ENCODE measurements around the gene CBFA2T2.
"Not testable (repeated sequence)": the region's sequence is repeated elsewhere in the genome, so short reads cannot be mapped to it uniquely, and the experiment has no call there.

Gene CBFA2T2

GRCh38 chr20:33488201-33488600 lies 1.7 kb upstream of the CBFA2T2 start:
- Histone ChIP-seq H3K36me3 (ENCODE audit: control insufficient read depth, insufficient read depth, low read length) (no peaks in the 10 kb centered on the region), H3K9me3 (ENCODE audit: control insufficient read depth, low read length) (no peaks in the 10 kb centered on the region), H3K27ac (ENCODE audit: insufficient read depth, low read length, poor library complexity, severe bottlenecking) (no peak overlapping the region), H3K27me3 (replicated peaks; ENCODE audit: control insufficient read depth, insufficient read depth, low read length, poor library complexity, severe bottlenecking) (no peaks in the 10 kb centered on the region), H3K4me1 (ENCODE audit: control insufficient read depth, insufficient read depth, low read length, poor library complexity, severe bottlenecking) (peaks cover 8% of the 10 kb centered on the region), H3K4me3 (ENCODE audit: insufficient read depth, low read depth, low read length, poor library complexity, severe bottlenecking) (no peak overlapping the region)
- DNase-seq: no peak

DNA sequence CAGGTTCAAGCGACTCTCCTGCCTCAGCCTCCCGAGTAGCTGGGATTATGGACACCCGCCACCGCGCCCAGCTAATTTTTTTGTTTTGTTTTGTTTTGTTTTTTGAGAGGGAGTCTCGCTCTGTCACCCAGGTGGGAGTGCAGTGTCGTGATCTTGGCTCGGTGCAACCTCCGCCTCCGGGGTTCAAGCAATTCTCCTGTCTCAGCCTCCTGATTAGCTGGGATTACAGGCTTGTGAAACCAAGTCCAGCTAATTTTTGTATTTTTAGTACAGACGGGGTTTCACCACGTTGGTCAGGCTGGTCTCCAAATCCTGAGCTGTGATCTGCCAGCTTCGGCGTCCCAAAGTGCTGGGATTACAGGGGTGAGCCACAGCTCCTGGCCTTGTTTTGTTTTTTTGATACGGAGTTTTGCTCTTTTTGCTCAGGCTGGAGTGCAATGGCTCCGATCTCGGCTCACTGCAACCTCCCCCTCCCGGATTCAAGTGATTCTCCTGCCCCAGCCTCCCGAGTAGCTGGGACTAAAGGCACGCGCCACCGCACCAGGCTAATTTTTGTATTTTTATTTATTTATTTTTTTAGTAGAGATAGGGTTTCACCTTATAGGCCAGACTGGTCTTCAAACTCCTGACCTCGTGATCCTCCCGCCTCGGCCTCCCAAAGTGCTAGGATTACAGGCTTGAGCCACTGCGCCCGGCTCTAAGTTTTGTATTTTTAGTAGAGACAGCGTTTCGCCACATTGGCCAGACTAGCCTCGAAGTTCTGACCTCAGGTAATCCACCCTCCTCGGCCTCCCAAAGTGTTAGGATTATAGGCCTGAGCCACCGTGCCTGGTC lies 1.0 kb upstream of the CBFA2T2 start:
- H3K27ac ChIP-seq (ENCODE audit: insufficient read depth, low read length, poor library complexity, severe bottlenecking): peak overlapping the region; percentile 88

DNA sequence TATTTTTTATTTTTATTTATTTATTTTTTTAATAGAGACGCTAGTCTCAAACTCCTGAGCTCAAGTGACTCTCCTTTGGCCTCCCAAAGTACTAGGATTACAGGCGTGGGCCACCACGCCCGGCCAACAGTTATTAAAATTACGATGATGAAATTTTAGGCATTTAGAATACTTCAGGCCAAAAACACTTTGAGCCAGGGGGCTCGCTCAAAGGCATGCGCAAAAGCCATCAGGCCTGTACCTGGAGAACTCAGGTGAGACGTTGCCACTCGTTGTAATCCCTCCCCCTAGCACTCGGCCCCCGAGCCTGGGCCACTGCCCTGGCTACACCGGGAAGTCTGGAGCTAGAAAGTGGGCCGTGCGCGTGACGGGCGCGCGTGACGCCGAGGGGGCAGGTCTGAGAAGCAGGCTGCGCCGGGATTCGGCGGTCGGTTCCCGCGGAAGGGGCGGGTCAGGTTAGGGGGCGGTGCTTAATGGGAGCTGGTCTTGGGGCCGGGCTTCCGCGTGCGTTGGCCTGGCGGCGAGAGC lies 337 bp upstream of the CBFA2T2 start:
- H3K27me3 ChIP-seq (replicated peaks; ENCODE audit: control insufficient read depth, insufficient read depth, low read length, poor library complexity, severe bottlenecking): no peaks in the 10 kb centered on the region
- no peaks in the 10 kb centered on the region for H3K36me3 ChIP-seq (ENCODE audit: control insufficient read depth, insufficient read depth, low read length)
- no peaks in the 10 kb centered on the region for H3K9me3 ChIP-seq (ENCODE audit: control insufficient read depth, low read length)
- DNase-seq: peak; percentile 98 to 99 (median 99)
- H3K4me1 ChIP-seq (ENCODE audit: control insufficient read depth, insufficient read depth, low read length, poor library complexity, severe bottlenecking): peaks cover 8% of the 10 kb centered on the region
- peak overlapping the region; percentile 88 for H3K27ac ChIP-seq (ENCODE audit: insufficient read depth, low read length, poor library complexity, severe bottlenecking)
- H3K4me3 ChIP-seq (ENCODE audit: insufficient read depth, low read depth, low read length, poor library complexity, severe bottlenecking): peak overlapping the region; percentile 60

More for the DNA sequence above, 1.0 kb upstream of the CBFA2T2 start:
- H3K9me3 ChIP-seq (ENCODE audit: control insufficient read depth, low read length); H3K36me3 ChIP-seq (ENCODE audit: control insufficient read depth, insufficient read depth, low read length); H3K27me3 ChIP-seq (replicated peaks; ENCODE audit: control insufficient read depth, insufficient read depth, low read length, poor library complexity, severe bottlenecking); H3K4me3 ChIP-seq (ENCODE audit: insufficient read depth, low read depth, low read length, poor library complexity, severe bottlenecking); DNase-seq; H3K4me1 ChIP-seq (ENCODE audit: control insufficient read depth, insufficient read depth, low read length, poor library complexity, severe bottlenecking): not testable (repeated sequence)

GRCh38 chr20:33490934-33491656 lies 1.2 kb downstream of the CBFA2T2 start:
- Histone ChIP-seq H3K27me3 (replicated peaks; ENCODE audit: control insufficient read depth, insufficient read depth, low read length, poor library complexity, severe bottlenecking) (no peaks in the 10 kb centered on the region), H3K4me3 (ENCODE audit: insufficient read depth, low read depth, low read length, poor library complexity, severe bottlenecking) (peak overlapping the region; percentile 81), H3K9me3 (ENCODE audit: control insufficient read depth, low read length) (no peaks in the 10 kb centered on the region), H3K36me3 (ENCODE audit: control insufficient read depth, insufficient read depth, low read length) (no peaks in the 10 kb centered on the region), H3K27ac (ENCODE audit: insufficient read depth, low read length, poor library complexity, severe bottlenecking) (peak overlapping the region; percentile 82), H3K4me1 (ENCODE audit: control insufficient read depth, insufficient read depth, low read length, poor library complexity, severe bottlenecking) (peaks cover 11% of the 10 kb centered on the region)
- no peak for DNase-seq

DNA sequence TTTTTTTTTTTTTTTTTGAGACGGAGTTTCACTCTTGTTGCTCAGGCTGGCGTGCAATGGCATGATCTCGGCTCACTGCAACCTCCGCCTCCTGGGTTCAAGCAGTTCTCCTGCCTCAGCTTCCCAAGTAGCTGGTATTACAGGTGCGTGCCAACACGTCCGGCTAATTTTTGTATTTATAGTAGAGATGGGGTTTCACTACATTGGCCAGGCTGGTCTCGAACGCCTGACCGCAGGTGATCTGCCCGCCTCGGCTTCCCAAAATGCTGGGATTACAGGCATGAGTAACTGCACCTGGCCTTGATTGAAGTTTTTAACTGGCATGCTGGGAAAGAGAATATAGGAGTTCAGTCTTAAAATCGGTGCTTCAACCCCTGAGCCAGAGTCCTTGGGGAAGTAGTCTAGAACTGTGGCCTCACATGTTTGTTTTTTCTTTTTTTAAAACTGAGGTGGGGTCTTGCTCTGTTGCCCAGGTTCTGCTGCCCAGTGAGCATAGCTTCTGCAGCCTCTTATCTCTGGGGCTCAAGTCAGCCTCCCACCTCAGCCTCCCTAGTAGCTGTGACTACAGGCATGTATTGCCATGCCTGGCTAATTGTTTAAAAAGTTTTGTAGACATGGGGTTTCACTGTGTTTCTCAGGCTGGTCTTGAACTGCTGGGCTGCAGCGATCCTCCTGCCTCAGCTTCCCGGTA lies 3.3 kb downstream of the CBFA2T2 start:
- H3K4me3 ChIP-seq (ENCODE audit: insufficient read depth, low read depth, low read length, poor library complexity, severe bottlenecking): no peak overlapping the region
- peaks cover 11% of the 10 kb centered on the region for H3K4me1 ChIP-seq (ENCODE audit: control insufficient read depth, insufficient read depth, low read length, poor library complexity, severe bottlenecking)
- H3K36me3 ChIP-seq (ENCODE audit: control insufficient read depth, insufficient read depth, low read length): no peaks in the 10 kb centered on the region
- H3K9me3 ChIP-seq (ENCODE audit: control insufficient read depth, low read length): no peaks in the 10 kb centered on the region
- DNase-seq: no peak
- H3K27ac ChIP-seq (ENCODE audit: insufficient read depth, low read length, poor library complexity, severe bottlenecking): no peak overlapping the region
- no peaks in the 10 kb centered on the region for H3K27me3 ChIP-seq (replicated peaks; ENCODE audit: control insufficient read depth, insufficient read depth, low read length, poor library complexity, severe bottlenecking)

- H3K27me3 ChIP-seq (replicated peaks; ENCODE audit: control insufficient read depth, insufficient read depth, low read length, poor library complexity, severe bottlenecking); H3K9me3 ChIP-seq (ENCODE audit: control insufficient read depth, low read length); DNase-seq; H3K36me3 ChIP-seq (ENCODE audit: control insufficient read depth, insufficient read depth, low read length); H3K4me1 ChIP-seq (ENCODE audit: control insufficient read depth, insufficient read depth, low read length, poor library complexity, severe bottlenecking); H3K4me3 ChIP-seq (ENCODE audit: insufficient read depth, low read depth, low read length, poor library complexity, severe bottlenecking); H3K27ac ChIP-seq (ENCODE audit: insufficient read depth, low read length, poor library complexity, severe bottlenecking): not testable (repeated sequence)
These were observed 6.9 kb downstream of the CBFA2T2 start for GRCh38 chr20:33496776-33497175.

GRCh38 chr20:33499355-33499754 lies 9.5 kb downstream of the CBFA2T2 start:
- H3K27ac ChIP-seq (ENCODE audit: insufficient read depth, low read length, poor library complexity, severe bottlenecking): no peak overlapping the region
- H3K9me3 ChIP-seq (ENCODE audit: control insufficient read depth, low read length): no peaks in the 10 kb centered on the region
- H3K4me1 ChIP-seq (ENCODE audit: control insufficient read depth, insufficient read depth, low read length, poor library complexity, severe bottlenecking): peaks cover 2% of the 10 kb centered on the region
- no peak for DNase-seq
- H3K27me3 ChIP-seq (replicated peaks; ENCODE audit: control insufficient read depth, insufficient read depth, low read length, poor library complexity, severe bottlenecking): no peaks in the 10 kb centered on the region
- H3K36me3 ChIP-seq (ENCODE audit: control insufficient read depth, insufficient read depth, low read length): no peaks in the 10 kb centered on the region
- H3K4me3 ChIP-seq (ENCODE audit: insufficient read depth, low read depth, low read length, poor library complexity, severe bottlenecking): no peak overlapping the region

GRCh38 chr20:33501000-33501399 lies 11.1 kb downstream of the CBFA2T2 start:
- Histone ChIP-seq H3K27ac (ENCODE audit: insufficient read depth, low read length, poor library complexity, severe bottlenecking) (no peak overlapping the region), H3K27me3 (replicated peaks; ENCODE audit: control insufficient read depth, insufficient read depth, low read length, poor library complexity, severe bottlenecking) (no peaks in the 10 kb centered on the region), H3K9me3 (ENCODE audit: control insufficient read depth, low read length) (no peaks in the 10 kb centered on the region), H3K36me3 (ENCODE audit: control insufficient read depth, insufficient read depth, low read length) (no peaks in the 10 kb centered on the region), H3K4me1 (ENCODE audit: control insufficient read depth, insufficient read depth, low read length, poor library complexity, severe bottlenecking) (peaks cover under 1% of the 10 kb centered on the region), H3K4me3 (ENCODE audit: insufficient read depth, low read depth, low read length, poor library complexity, severe bottlenecking) (no peak overlapping the region)
- no peak for DNase-seq

- DNase-seq: no peak
- H3K4me3 ChIP-seq (ENCODE audit: insufficient read depth, low read depth, low read length, poor library complexity, severe bottlenecking): no peak overlapping the region
- H3K36me3 ChIP-seq (ENCODE audit: control insufficient read depth, insufficient read depth, low read length): no peaks in the 10 kb centered on the region
- no peaks in the 10 kb centered on the region for H3K9me3 ChIP-seq (ENCODE audit: control insufficient read depth, low read length)
- H3K27me3 ChIP-seq (replicated peaks; ENCODE audit: control insufficient read depth, insufficient read depth, low read length, poor library complexity, severe bottlenecking): no peaks in the 10 kb centered on the region
- H3K27ac ChIP-seq (ENCODE audit: insufficient read depth, low read length, poor library complexity, severe bottlenecking): no peak overlapping the region
- H3K4me1 ChIP-seq (ENCODE audit: control insufficient read depth, insufficient read depth, low read length, poor library complexity, severe bottlenecking): no peaks in the 10 kb centered on the region
These were observed 13.7 kb downstream of the CBFA2T2 start for GRCh38 chr20:33503564-33503963.

Measured in effector memory CD4-positive, alpha-beta T cell (primary cell).